Suprapubic skin (tissue), 4 donors: ENCODE measurements around the gene PLEKHG4B. TPM values are rescaled to one million over a fixed set of nuclear protein-coding genes. Genes with fewer than 3 reads are reported as not detected.

ENCODE experiments used
- DNase-seq, 2 donors: peaks; one replicate each; pipeline ENCODE4 v3.0.0-alpha.2; 2019; ENCODE audit warnings: low spot score in 2 of 2
- H3K27ac ChIP-seq: fragments of 200-600 bp; sonication (generic); one replicate; pipeline ENCODE4 v1.5.1; 2019
- H3K27me3 ChIP-seq: fragments of 200-600 bp; sonication (generic); one replicate; pipeline ENCODE4 v1.5.1; 2019
- H3K36me3 ChIP-seq: fragments of 200-600 bp; sonication (generic); one replicate; pipeline ENCODE4 v1.5.1; 2019
- H3K4me1 ChIP-seq: fragments of 200-600 bp; sonication (generic); one replicate; pipeline ENCODE4 v1.5.1; 2019
- H3K4me3 ChIP-seq: fragments of 200-600 bp; sonication (generic); one replicate; pipeline ENCODE4 v1.5.1; 2019; ENCODE audit warnings: mild to moderate bottlenecking
- H3K9me3 ChIP-seq: fragments of 200-600 bp; sonication (generic); one replicate; pipeline ENCODE4 v1.5.1; 2019
- CTCF ChIP-seq, 2 donors: fragments of 200-600 bp in 1 of 2; fragments of 450-650 bp in 1 of 2; sonication (generic) in 1 of 2; IDR thresholded peaks; one replicate each; pipeline ENCODE4 v1.5.1; 2016 to 2019; ENCODE audit warnings: antibody characterized with exemption in 2 of 2, mild to moderate bottlenecking in 1 of 2, moderate library complexity in 1 of 2
- EP300 ChIP-seq: sonication (generic); formaldehyde crosslinking; IDR thresholded peaks from one replicate; pipeline ENCODE4 v1.6.1; 2017; ENCODE audit warnings: antibody characterized with exemption
- POLR2A ChIP-seq, 2 donors: fragments of 450-650 bp; IDR thresholded peaks; one replicate each; pipeline ENCODE4 v1.6.1; 2017; ENCODE audit warnings: antibody characterized with exemption in 2 of 2, mild to moderate bottlenecking in 2 of 2, moderate library complexity in 2 of 2
- POLR2AphosphoS5 ChIP-seq, 3 donors: sonication (generic); formaldehyde crosslinking; IDR thresholded peaks; one replicate each; pipeline ENCODE4 v1.6.1; 2017; ENCODE audit warnings: antibody characterized with exemption in 3 of 3
- WGBS: methylation state at CpG from one replicate; pipeline ENCODE4 v1.1.5; 2018; 5-methylcytosine and 5-hydroxymethylcytosine counted together
- total RNA-seq, 4 donors: library from RNA; depleted of rRNA; stranded (reverse); fragments of >200 nt; gene quantifications; one replicate each; pipeline ENCODE4 v1.1.0, GENCODE V29; 2016

PLEKHG4B gene
- total RNA-seq, 4 donors from 2014 or later = 0.45 to 2.4 (median 1.2) TPM

- 97% methylated on average over 19 of the region's 21 CpGs for WGBS
These were observed 106.7 kb downstream of the PLEKHG4B start for GRCh38 chr5:198516-199196.

DNA sequence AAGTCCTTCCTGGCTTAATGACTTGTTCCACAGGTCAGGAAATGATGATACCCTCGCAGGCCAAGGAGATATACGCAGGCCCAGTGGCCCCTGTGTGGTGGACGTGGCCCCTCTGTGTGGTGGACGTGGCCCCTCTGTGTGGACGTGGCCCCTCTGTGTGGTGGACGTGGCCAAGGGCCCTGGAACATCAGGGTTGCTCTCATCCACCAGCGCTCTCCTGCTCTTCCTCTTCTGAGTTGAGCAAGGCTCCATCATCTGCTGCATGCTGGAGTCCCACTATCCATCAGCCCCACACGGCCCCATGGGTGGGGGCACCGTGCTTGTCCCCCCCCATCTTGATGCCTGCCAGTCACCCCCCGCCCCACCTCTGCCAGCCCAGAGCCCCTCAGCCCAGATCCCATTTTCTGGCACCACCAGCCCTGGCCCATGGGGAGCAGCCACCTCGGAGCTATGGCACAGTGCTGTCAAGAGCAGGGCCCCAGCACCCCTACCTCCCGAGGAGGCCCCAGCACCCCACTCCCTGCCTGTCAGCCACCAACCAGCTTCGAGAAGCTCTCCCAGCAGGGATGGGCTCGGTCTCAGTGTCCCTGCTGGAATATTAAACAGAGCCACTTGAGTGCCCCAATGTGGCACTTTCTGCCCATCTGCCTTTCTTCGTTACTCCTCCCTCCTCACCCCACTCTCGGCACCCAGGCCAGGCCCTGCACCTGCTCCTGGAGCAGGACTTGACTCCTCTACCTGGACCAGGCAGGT is 107.4 kb downstream of the PLEKHG4B start:
- Histone ChIP-seq H3K27ac (no peak overlapping the region), H3K9me3 (no peaks in the 10 kb centered on the region), H3K36me3 (peaks cover 15% of the 10 kb centered on the region), H3K27me3 (no peaks in the 10 kb centered on the region), H3K4me3 (no peak overlapping the region), H3K4me1 (peaks cover 4% of the 10 kb centered on the region)
- WGBS = 93% methylated on average over 10 of the region's 16 CpGs
- TF ChIP-seq EP300 (no peak), CTCF (IDR thresholded peaks at IDR 0.05) (no peak)
- DNase-seq = peak in 1 of 2 donors; percentile 69

More at GRCh38 chr5:198516-199196, 106.7 kb downstream of the PLEKHG4B start:
- TF ChIP-seq EP300 = no peak
- no peak for TF ChIP-seq CTCF (IDR thresholded peaks at IDR 0.05)
- no peak for TF ChIP-seq POLR2A (IDR thresholded peaks at IDR 0.05)
- no peak for TF ChIP-seq POLR2AphosphoS5 (IDR thresholded peaks at IDR 0.05)
- no peak overlapping the region for H3K27ac ChIP-seq
- no peaks in the 10 kb centered on the region for H3K9me3 ChIP-seq
- no peaks in the 10 kb centered on the region for H3K27me3 ChIP-seq
- peaks cover 4% of the 10 kb centered on the region for H3K4me1 ChIP-seq
- no peak overlapping the region for H3K4me3 ChIP-seq
- DNase-seq = peak in 1 of 2 donors; percentile 78
- peaks cover 8% of the 10 kb centered on the region for H3K36me3 ChIP-seq

DNA sequence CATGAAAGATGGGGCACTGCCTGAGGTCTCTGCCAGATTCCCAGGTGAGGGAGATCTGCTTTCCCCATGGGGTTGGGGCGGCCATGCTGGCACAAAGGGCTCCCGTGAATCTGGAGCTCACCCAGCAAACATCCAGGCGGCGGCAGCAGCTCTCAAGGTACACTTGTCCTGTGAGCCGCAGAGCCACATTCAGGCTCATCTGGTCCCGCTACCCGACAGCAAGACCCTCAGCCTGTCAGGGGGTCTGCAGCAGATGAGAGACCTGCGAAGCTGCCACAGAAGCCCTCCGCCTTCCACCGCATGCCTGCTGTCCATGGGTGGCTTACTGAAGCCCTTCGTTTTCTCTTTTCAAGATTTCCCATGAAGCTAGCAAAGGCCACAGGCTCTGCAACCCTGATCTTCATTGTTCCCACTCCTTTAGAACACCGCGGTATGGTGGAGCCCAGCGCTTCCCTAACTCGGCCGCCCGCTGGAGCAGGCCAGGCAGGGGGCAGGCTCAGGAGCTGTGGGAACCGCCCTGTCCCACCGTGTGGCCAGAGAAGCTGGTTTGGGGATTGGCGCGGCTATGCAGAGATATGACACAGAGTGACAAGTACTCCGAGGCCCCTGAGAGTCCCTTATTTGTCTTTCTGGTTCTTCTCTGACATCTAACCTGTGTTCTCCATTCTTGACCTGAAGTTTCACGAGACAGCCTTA is 108.1 kb downstream of the PLEKHG4B start:
- Histone ChIP-seq H3K9me3 (no peaks in the 10 kb centered on the region), H3K4me3 (no peak overlapping the region), H3K36me3 (peaks cover 20% of the 10 kb centered on the region), H3K27me3 (no peaks in the 10 kb centered on the region), H3K4me1 (peaks cover 4% of the 10 kb centered on the region), H3K27ac (no peak overlapping the region)
- peak in 1 of 2 donors; percentile 61 for DNase-seq
- 89% methylated on average over 18 of the region's 23 CpGs for WGBS
- no peak for TF ChIP-seq EP300
- TF ChIP-seq POLR2A (IDR thresholded peaks at IDR 0.05) = no peak
- TF ChIP-seq POLR2AphosphoS5 (IDR thresholded peaks at IDR 0.05) = no peak
- TF ChIP-seq CTCF (IDR thresholded peaks at IDR 0.05) = no peak

DNA sequence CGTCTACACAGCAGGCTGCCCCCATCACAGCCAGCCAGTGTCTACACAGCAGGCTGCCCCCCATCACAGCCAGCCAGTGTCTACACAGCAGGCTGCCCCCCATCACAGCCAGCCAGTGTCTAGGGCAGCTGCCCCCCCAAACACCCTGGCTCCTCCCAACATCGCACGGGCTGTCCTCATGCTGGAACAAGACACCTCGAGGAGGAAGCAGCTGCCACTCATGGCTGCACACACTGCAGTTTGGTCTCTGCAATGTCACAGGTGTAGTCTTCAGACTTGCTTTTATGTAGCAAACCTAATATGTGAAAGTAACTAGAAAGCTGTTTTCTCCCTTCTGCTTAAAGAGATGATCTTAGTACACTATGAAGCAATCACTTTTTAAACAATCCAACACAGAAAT is 109.0 kb downstream of the PLEKHG4B start:
- Histone ChIP-seq H3K27ac (no peak overlapping the region), H3K4me3 (no peak overlapping the region), H3K27me3 (no peaks in the 10 kb centered on the region), H3K9me3 (no peaks in the 10 kb centered on the region), H3K36me3 (peaks cover 27% of the 10 kb centered on the region), H3K4me1 (peaks cover 4% of the 10 kb centered on the region)
- 76% methylated on average over 4 of the region's 4 CpGs for WGBS
- TF ChIP-seq CTCF (IDR thresholded peaks at IDR 0.05) = no peak
- TF ChIP-seq POLR2A (IDR thresholded peaks at IDR 0.05) = no peak
- TF ChIP-seq EP300 = no peak
- TF ChIP-seq POLR2AphosphoS5 (IDR thresholded peaks at IDR 0.05) = no peak
- DNase-seq = no peak

GRCh38 chr5:201672-202071 is 109.7 kb downstream of the PLEKHG4B start:
- Histone ChIP-seq H3K4me1 (no peaks in the 10 kb centered on the region), H3K36me3 (peaks cover 27% of the 10 kb centered on the region), H3K4me3 (no peak overlapping the region), H3K27ac (no peak overlapping the region), H3K27me3 (no peaks in the 10 kb centered on the region), H3K9me3 (no peaks in the 10 kb centered on the region)
- no peak for TF ChIP-seq POLR2A (IDR thresholded peaks at IDR 0.05)
- TF ChIP-seq POLR2AphosphoS5 (IDR thresholded peaks at IDR 0.05) = no peak
- no peak for TF ChIP-seq EP300
- no peak for TF ChIP-seq CTCF (IDR thresholded peaks at IDR 0.05)
- no peak for DNase-seq
- 89% methylated on average over 8 of the region's 8 CpGs for WGBS
